ENCODE measurements around the gene CXCR5.
"Not testable (repeated sequence)": the region's sequence is repeated elsewhere in the genome, so short reads cannot be mapped to it uniquely, and the experiment has no call there.

The CXCR5 gene, protein sequence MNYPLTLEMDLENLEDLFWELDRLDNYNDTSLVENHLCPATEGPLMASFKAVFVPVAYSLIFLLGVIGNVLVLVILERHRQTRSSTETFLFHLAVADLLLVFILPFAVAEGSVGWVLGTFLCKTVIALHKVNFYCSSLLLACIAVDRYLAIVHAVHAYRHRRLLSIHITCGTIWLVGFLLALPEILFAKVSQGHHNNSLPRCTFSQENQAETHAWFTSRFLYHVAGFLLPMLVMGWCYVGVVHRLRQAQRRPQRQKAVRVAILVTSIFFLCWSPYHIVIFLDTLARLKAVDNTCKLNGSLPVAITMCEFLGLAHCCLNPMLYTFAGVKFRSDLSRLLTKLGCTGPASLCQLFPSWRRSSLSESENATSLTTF

DNA sequence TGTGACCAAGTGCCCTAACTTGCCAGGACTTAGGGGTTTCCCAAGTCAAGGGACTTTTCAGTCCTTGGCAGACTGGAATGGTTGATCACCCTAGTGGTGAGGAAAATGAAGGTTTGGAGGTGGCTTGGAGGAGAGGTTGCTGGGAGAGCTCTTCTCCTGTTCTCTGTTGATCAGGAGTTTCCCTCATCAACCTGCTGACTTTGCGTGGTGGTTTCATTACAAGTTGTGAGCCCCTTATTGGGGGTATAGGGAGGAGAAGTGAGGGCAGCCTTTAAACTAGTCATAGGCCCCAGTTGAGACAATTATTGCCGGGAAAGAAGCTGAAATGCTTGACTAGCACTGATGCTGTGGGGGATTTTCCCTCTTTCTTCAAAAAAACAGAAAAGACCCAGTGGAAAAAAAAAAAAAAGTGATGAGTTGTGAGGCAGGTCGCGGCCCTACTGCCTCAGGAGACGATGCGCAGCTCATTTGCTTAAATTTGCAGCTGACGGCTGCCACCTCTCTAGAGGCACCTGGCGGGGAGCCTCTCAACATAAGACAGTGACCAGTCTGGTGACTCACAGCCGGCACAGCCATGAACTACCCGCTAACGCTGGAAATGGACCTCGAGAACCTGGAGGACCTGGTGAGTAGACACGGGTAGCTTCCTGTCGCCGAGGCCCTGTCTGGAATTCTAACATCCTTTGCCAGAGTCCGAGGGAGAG lies at the start of gene CXCR5:
TSS of gene CXCR5 (plus strand) at position 525 of the 704 bp plus-strand sequence. CDS start at position 575, 50 bp downstream.
- no peak for DNase-seq

DNA sequence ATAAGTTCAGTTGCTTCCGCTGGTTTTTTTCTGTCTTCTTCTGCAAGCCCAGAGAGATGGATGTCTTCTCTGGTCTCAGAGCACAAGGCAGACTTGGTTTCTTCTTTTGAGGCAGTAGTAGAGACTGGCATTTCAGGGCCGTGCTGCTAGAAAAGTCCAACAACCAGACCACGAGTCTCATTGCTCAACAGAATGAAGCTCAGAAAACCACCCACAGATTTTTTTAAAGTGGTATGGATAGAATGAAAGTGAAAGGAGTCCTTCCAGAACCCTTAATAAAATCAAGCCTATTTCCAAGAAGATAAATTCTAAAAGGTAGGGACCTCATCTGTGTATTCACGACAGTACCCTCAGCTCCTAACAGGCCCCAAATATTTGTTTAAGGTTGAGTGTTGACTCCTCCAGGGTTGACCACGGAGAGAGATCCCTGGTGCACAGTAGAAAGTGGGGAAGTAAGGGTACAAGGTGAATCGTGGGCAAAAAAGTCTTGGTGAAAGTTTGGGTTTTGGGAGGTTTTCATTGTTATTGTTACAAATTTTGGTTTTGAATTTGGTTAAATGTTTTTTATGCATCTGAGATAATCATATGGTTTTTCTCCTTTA lies 49.2 kb upstream of the CXCR5 start:
- no peak for DNase-seq

DNA sequence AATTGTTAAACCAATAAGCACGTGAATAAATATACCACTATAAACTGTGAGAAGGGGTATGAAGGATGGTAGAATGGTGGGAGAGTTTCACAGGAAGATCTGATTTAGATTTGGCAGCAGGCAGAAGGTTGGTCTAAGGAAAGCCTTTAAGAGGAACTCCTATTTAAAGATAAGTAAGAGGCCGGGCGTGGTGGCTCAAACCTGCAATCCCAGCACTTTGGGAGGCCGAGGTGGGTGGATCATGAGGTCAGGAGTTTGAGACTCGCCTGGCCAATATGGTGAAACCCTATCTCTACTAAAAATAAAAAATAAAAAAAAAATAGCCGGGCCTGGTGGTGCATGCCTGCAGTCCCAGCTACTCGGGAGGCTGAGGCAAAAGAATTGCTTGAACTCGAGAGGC lies 45.8 kb upstream of the CXCR5 start:
- no peak for DNase-seq

DNA sequence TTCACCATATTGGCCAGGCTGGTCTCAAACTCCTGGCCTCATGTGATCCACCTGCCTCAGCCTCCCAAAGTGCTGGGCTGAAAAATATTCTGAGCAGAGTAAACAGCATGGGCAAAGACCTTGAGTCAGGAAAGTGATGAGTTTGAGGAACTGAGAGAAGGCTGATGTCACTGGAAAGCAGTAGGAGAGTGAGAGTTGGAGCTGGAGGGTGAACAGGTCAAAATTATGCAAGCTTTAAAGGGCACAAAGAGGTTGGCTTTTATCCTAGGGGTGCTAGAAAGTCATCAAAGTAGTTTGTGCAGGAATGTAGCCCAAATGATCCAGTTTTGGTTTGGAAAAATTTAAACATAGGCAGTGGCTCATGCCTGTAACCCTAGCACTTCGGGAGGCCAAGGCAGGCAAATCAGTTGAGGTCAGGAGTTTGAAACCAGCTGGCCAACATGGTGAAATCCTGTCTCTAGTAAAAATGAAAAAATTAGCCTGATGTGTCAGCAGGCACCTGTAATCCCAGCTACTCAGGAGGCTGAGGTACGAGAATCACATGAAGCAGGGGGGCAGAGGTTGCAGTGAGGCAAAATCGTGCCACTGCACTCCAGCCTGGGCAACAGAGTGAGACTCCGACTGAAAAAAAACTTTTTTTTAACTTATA lies 44.7 kb upstream of the CXCR5 start:
- DNase-seq: no peak

DNA sequence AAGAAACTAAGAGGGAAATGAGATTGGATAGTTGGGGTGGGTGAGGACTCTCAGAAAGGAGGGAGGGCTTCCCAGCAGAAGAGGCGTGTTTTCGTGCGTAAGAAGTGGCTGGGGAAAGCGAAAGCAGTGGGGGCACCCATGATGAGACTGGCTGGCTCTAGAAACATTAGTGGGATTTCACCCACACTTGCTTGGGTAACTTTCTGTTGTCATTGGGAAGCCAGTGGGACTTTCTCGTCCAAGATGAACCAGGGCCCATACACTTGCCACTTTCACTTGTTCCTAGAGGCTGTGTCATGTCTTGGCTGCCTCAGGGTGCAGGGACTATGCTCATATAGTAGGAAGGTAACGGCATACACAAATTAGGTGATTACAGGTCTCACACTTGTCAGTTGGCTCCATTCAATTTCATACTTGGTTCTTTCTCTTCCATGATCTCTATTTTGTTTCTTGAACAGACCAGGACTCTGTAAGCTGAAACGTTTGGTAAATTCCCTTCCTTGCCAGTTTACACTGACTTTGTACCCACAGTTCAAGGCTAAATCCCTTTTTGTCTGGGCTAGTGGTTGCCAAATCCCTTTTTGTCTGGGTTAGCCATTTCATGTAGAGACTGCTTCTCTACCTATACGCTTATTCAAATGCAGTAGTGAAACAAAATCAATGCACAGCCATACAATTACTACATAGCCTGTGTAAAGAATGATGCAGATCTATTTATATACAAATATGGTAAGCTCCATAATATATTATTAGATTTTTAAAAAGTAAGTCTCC lies 42.0 kb upstream of the CXCR5 start:
- no peak for DNase-seq

DNA sequence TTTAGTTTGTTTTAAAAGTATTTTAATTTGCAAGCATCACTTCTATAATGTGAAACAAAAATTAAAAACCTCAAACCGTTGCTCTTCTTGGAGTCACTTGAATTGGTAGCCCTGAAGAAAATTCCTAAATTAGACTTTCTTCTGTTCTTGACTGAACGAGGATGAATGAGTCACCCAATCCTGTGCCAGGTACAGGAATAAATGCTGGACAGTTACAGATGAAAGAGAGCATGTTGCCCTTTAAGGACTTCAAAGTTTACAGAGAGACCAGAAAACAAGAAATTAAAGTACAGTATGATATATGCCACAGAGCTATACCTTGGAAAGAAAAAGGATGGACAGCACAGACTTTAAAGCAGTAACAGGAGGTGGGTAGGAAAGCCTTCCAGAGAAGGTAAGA lies 41.3 kb upstream of the CXCR5 start:
- DNase-seq: no peak

DNA sequence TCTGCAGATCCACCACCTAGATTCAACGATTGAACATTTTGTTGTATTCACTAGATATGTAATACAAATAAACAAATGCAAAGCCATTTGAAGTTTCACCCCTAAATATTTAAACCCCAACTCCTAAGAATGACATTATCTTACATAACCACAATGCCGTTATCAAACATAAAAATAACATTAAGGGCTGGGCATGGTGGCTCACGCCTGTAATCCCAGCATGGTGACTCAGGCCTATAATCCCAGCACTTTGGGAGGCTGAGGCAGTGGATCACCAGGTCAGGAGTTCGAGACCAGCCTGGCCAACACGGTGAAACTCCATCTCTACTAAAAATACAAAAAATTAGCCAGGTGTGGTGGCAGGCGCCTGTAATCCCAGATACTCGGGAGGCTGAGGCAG lies 40.8 kb upstream of the CXCR5 start:
- not testable (repeated sequence) for DNase-seq

DNA sequence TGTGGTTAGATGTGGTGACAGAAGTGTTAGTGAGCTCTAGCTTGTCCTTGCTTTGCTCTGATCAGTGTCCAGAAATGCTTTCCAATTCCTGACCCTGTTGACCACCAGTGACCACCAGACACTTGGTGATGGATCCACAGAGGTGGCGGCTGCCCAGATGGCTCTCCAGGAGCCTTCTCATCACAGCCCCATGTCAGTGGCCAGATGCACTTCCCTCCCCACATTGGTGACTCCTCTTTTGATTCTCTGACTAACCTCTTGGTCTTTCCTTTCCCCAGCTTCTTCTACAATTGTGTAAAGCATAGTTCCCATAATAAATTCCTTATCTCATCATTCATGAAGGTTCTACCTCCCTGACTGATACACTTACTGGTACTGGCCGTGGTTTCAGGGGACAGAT lies 40.1 kb upstream of the CXCR5 start:
- DNase-seq: no peak

DNA sequence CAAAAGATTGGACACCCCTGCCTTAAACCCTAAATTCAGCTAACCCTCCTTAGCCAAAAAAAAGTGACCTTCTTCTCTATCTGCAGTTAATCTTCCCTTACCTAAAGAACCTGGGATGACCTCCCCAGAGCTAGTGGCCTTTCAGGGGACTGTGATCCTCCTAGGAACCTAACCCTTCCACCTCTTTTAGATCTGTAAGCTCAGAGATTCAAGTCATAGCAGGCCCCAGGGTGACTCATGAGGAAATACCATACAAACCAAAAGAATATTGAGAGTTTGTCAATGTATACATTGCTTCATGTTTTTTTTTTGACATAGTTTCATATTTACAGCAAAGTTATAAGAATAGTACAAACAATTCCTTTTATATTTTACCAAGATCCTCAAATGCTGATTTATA lies 38.3 kb upstream of the CXCR5 start:
- DNase-seq: no peak

DNA sequence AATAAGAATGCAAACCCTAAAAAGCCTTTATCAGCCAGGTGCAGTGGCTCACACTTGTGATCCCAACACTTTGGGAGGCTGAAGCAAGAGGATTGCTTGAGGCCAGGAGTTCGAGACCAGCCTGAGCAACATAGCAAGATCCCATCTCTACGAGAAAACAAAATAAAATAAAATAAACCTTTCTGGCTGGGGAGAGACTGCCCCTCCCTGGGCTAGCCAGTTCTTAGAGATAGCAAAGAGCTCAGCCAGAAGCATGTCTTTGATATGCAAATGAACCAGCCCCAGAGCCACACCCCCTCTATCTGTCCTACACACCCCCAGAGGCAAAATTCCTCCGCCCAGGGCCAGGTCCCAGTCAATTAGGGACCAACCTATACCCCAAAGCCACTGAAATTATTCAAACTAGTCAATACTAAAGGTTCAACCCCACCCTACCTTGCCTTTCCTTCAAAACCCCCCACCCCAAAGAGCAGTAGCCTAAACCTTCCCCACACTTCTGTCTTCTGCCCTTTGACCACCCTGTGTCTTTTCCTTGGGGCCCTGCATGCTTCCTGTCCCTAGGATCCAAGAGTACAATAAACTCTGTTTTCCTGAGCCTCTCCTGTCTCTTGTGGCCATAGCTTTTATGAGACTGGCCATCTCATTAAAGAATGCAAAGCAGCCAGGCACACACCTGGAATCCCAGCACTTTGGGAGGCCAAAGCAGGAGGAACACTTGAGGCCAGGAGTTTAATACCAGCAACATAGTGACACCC lies 37.3 kb upstream of the CXCR5 start:
- DNase-seq: no peak

DNA sequence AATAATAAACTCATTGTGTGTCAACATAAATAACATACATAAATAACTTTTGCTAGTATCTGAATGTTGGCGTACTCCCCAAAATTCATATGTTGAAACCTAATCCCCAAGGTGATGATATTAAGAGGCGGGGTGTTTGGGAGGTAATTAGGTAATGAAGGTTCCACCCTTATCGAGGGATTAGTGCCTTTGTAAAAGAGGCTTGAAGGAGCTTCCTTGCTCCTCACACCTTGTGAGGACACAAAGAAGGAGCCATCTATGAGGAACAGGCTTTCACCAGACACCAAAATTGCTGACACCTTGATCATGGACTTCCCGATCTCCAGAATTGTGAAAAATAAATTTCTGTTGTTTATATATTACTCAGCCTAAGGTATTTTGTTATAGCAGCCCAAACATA lies 33.9 kb upstream of the CXCR5 start:
- DNase-seq: no peak

DNA sequence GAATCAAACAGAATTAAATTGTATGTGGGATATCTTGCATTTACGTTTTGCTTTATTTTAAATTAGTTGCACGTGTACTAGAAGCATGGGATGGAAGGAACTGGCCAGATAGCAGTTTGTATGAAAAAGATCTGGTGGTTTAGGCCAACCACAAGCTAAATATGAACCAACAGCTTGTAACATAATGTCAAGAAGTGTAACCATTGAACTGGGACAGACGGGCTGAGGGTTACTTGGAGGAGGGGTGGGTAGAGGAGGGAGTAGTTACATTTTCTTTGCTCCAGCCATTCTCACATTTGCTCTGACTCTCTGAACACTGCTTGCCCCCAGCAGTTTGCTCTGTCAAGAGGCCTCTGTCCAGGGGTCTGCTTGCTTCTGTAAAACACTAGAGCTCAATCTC lies 31.7 kb upstream of the CXCR5 start:
- DNase-seq: no peak

DNA sequence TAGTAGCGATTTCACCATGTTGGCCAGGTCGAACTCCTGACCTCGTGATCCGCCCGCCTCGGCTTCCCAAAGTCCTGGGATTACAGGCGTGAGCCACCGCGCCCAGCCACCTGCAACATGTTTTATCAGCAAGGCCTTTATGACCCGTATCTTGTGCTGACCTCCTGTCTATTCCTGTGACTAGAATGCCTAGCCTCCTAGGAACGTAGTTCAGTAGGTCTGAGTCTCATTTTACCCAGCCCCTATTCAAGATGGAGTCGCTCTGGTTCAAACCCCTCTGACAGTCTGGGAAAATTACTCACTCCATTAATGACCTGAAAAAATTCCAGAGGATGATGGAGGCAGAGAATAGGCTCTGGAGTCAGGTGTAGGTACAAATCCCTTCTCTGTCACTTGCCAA lies 30.0 kb upstream of the CXCR5 start:
- DNase-seq: no peak

DNA sequence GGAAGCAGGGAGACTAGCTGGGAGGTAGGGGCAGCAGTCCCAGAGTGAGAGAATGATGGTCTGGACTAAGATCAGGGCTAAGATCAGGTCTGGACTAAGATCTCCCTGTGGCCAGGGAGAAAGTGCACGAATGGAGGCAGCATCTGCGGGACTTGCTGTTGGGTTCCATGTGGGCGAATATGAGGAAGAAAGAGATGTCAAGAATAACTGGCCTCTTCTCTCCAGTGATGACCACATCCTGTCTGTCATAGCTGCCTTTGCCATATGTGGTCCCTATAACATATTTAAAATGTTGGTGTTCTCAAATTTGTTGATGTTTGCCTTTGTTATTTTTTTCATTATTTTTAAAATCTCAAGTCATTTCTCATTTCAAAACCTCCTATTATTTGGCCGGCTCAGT lies 27.4 kb upstream of the CXCR5 start:
- DNase-seq: no peak

DNA sequence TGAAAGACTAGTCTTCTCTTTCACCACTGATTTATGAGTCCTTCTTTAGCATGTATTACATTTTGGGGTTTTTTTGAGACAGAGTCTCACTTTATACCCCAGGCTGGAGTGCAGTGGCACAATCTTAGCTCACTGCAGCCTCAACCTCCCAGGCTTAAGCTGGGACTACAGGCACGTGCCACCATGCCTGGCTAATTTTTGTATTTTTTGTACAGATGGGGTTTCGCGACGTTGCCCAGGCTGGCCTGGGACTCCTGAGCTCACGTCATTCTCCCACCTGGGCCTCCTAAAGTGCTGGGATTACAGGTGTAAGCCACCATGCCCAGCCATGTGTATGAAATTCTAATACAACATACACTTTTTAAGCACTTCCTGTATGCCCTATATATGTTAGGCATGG lies 26.3 kb upstream of the CXCR5 start:
- no peak for DNase-seq

DNA sequence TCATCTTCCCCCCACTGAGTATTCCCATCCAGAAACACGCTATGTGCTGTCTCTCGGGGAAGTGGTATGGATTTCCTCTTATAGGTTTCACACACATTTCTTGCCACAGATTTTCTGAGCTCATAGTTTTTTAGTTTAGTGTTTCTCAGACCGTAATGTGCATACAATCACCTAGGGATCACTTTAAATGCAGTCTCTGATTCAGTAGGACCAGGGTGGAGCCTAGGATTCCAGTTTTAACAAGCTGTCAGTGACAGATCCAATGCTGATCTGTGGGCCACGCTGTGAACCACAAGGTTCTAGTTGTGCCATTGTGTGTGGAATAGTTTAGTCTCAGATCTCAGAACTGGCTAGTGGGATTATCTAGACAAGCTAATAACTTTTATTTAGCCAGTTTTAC lies 23.7 kb upstream of the CXCR5 start:
- DNase-seq: no peak

DNA sequence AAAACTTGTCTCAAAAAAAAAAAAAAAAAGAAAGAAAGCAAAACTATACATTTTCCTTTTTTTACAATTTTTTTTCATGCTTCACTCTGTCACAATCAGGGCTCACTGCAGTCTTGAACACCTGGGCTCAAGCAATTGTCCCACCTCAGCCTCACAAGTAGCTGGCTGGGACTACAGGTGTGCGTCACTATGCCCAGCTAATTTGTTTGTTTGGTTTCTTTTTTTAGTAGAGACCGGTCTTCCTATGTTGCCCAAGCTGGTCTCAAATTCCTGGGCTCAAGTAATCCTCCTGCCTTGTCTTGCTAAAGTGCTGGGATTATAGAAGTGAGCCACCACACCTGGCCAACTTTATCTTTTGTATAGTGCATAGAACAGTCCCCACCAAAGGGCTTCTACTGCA lies 15.0 kb upstream of the CXCR5 start:
- no peak for DNase-seq

DNA sequence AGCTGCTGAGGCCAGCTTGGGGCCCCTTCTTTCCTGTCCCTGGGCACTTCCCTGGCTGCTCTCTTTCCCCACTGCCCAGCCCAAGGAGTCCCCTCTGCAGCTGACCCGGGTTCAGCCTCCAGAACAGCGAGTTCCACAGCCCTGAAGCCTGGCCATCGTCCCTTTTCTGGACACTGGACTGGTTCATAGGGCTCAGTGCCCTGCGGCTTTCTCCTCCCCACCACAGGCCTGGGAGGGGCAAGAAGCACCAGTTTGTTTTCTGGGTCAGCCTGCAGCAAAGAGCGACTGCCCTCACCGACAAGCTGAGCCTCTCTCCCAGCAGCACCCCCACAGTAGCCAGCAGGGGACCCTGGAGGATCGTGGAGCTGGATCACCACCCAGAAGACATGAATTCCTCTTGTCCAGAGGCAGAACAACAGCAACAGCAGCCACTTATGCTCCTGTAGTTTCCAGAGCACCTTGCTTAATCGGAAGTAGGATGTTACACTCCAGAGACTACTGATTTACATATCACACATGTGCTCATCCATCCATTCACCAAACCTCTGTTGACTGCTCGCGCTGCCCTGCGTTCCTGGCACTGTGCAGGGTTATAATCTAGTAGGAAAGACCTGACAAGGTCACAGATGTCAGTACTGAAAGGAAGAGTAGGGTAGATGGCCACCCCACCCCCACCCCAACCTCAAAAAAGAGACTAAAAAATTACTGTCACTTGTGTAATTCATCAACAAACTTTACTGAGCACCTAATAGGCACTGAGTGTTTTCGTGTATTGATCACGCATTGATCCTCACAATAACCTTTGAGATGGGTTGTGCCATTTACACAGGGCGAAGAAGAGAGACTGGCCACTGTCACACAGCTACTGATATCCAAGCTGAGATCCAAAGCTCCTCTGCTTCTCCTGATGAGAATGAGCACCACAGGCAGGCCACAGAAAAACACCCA lies 13.0 kb upstream of the CXCR5 start:
- DNase-seq: no peak

DNA sequence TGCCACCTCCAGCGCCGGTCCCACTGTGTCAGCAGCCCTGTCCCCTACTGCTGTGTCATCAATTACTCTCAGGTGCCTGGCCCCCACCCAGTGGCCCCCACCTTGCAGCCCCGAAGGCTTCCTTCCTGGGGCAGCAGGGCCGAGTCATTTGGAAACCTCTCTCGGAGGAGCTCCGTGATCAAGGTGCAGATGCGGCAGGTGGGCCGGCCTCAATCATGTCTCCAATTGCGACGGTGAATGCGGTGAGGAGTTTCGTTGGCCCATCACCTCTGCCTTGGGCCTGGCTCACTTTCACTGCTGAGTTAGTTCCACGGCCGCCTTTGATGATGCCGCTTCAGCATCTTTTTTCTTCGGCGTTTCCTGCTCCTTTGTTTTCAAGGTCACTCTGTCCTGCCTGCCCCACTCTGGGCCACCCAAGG lies 11.3 kb upstream of the CXCR5 start:
- DNase-seq: no peak

DNA sequence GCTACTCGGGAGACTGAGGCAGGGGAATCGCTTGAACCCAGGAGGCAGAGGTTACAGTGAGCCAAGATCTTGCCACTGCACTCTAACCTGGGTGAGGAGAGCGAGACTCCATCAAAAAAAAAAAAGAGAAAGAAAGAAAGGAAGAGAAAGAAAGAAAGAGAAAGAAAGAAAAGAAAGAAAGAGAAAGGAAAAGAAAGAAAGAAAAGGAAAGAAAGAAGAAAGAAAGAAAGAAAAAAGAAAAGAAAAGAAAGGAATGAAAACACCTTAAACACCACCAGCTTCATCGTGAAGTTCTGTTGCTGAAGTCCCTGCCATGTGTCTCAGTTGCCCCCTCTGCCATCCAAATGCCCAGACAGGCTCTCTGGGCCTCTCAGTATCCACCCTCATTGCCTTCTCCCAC lies 9.9 kb upstream of the CXCR5 start:
- no peak for DNase-seq

DNA sequence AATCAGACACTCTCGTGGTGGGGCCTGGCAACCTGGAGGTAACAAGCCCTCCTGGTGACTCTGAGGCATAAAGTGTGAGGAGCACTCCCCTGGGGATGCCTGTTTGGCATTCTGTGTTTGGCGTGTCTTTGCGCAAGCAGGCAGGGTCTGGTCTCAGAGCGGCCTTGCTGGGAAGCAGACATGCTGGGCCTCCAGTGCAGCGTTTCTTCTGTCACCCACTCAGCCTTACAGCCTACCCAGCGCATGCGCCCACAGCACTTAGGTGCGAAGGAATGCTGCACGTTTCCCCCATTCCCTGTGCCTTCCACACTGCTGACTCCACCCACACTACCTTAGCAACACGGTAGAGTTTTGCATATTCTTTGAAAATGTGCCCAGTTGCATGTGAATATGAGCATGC lies 7.4 kb upstream of the CXCR5 start:
- no peak for DNase-seq

Measured in DMS79 treated with DMSO at 0.1 percent for 48 hours (cell line).